K562 (cell line): ENCODE data around the gene SLC7A4. TPM values are rescaled to one million over a fixed set of nuclear protein-coding genes. Genes with fewer than 3 reads are reported as not detected.

Experiments used
- ARID2 ChIP-seq: fragments of 450-650 bp; IDR thresholded peaks from 2 replicates; pipeline ENCODE4 v1.6.1; 2017; ENCODE audit warnings: antibody characterized with exemption, mild to moderate bottlenecking
- BRF1 ChIP-seq: IDR thresholded peaks from 3 replicates; pipeline ENCODE4 v1.6.1; 2011; ENCODE audit warnings: borderline replicate concordance, mild to moderate bottlenecking; ENCODE audit not compliant: insufficient read length; ENCODE audit errors: extremely low read depth
- EHMT2 ChIP-seq: fragments of 450-650 bp; IDR thresholded peaks from 2 replicates; pipeline ENCODE4 v1.6.1; 2018; ENCODE audit warnings: antibody characterized with exemption
- ELF4 ChIP-seq: fragments of 450-650 bp; formaldehyde crosslinking; IDR thresholded peaks from 2 replicates; pipeline ENCODE4 v1.4.0; 2022; ENCODE audit warnings: missing genetic modification characterization
- GTF3C2 ChIP-seq: IDR thresholded peaks from 3 replicates; pipeline ENCODE4 v1.6.1; 2011; ENCODE audit warnings: borderline replicate concordance, mild to moderate bottlenecking, moderate library complexity; ENCODE audit not compliant: insufficient read length; ENCODE audit errors: extremely low read depth
- HNRNPL ChIP-seq: fragments of 200-400 bp; formaldehyde crosslinking; IDR thresholded peaks from 2 replicates; pipeline ENCODE4 v1.6.1; 2017; ENCODE audit warnings: low read depth, mild to moderate bottlenecking, low read length
- MLX ChIP-seq, 2 experiments: fragments of 450-650 bp in 1 of 2; sonication (generic) in 1 of 2; formaldehyde crosslinking; conservative IDR thresholded peaks; 2 replicates each; pipeline versions ENCODE4 v1.4.0 to v1.8.1; 2020 to 2022; ENCODE audit warnings: mild to moderate bottlenecking in 1 of 2, missing genetic modification reagents in 1 of 2
- MTF1 ChIP-seq: fragments of 250-450 bp; sonication (Bioruptor Pico); IDR thresholded peaks from 2 replicates; pipeline ENCODE4 v1.9.0; 2021; ENCODE audit warnings: moderate library complexity, mild to moderate bottlenecking, inconsistent platforms, borderline replicate concordance
- NR2F6 ChIP-seq: fragments of 450-650 bp; formaldehyde crosslinking; IDR thresholded peaks from 2 replicates; pipeline ENCODE4 v1.4.0; 2020; ENCODE audit warnings: mild to moderate bottlenecking
- PHB ChIP-seq: fragments of 250-450 bp; sonication (Bioruptor Pico); IDR thresholded peaks from 2 replicates; pipeline ENCODE4 v1.5.0; 2021
- PHF8 ChIP-seq: fragments of 200-600 bp; sonication (generic); IDR thresholded peaks from 2 replicates; pipeline ENCODE4 v1.6.1; 2012; ENCODE audit warnings: mixed run types, mild to moderate bottlenecking, inconsistent platforms, low read length, moderate library complexity, borderline replicate concordance
- RAD21 ChIP-seq, 2 experiments: fragments of 250-450 bp in 1 of 2; fragments of 450-650 bp in 1 of 2; sonication (Bioruptor Pico) in 1 of 2; formaldehyde crosslinking in 1 of 2; IDR thresholded peaks in 1 of 2; conservative IDR thresholded peaks in 1 of 2; 2 replicates each; pipeline versions ENCODE4 v1.4.0 to v1.8.0; 2020 to 2022; ENCODE audit warnings: mild to moderate bottlenecking in 2 of 2, moderate library complexity in 1 of 2
- RBM39 ChIP-seq: fragments of 200-400 bp; formaldehyde crosslinking; optimal IDR thresholded peaks from 2 replicates; pipeline ENCODE3; 2018; ENCODE audit warnings: low read depth, low read length
- RNF2 ChIP-seq: sonication (generic); IDR thresholded peaks from 2 replicates; pipeline ENCODE4 v1.6.1; 2016
- ZBTB17 ChIP-seq: fragments of 450-650 bp; formaldehyde crosslinking; IDR thresholded peaks from 2 replicates; pipeline ENCODE4 v1.4.0; 2020; ENCODE audit warnings: mild to moderate bottlenecking
- ZKSCAN1 ChIP-seq: fragments of 150-350 bp; IDR thresholded peaks from 2 replicates; pipeline ENCODE4 v1.6.1; 2016; ENCODE audit warnings: low read depth, low read length
- ZNF311 ChIP-seq: fragments of 250-450 bp; sonication (Bioruptor Pico); IDR thresholded peaks from 2 replicates; pipeline ENCODE4 v1.4.0; 2020; ENCODE audit warnings: mild to moderate bottlenecking, moderate library complexity
- ZNF41 ChIP-seq: fragments of 250-450 bp; sonication (Bioruptor Pico); conservative IDR thresholded peaks from 2 replicates; pipeline ENCODE4 v1.4.0; 2020; ENCODE audit warnings: mild to moderate bottlenecking
- ZNF436 ChIP-seq: fragments of 250-450, 450-650 bp; sonication (Bioruptor Pico); formaldehyde crosslinking; IDR thresholded peaks from 2 replicates; pipeline ENCODE4 v1.7.0; 2020; ENCODE audit warnings: mild to moderate bottlenecking
- polyA plus RNA-seq, 8 experiments: library from polyadenylated mRNA; depleted of rRNA in 4 of 8; stranded (reverse) in 5 of 8; unstranded in 3 of 8; fragments of >200 nt; fragmentation: Nextera tagmentation in 2 of 8; fragmentation: Illumina TruSeq in 1 of 8; extraction: Ambion mirVana in 2 of 8; extraction: Trizol in 1 of 8; gene quantifications; 2 replicates each; pipeline versions ENCODE4 v1.2.1 to v1.2.3, GENCODE V29; 2011 to 2014; ENCODE audit warnings: inconsistent platforms in 1 of 8, missing spikeins in 1 of 8
- total RNA-seq, 7 experiments: library from RNA; depleted of rRNA in 6 of 7; stranded (reverse); fragments of >200 nt in 6 of 7; fragmentation: Illumina TruSeq in 2 of 7; extraction: Trizol in 2 of 7; gene quantifications; 2 replicates each; pipeline versions ENCODE4 v1.2.1 to v1.2.3, GENCODE V29; 2011 to 2021; ENCODE audit warnings: low replicate concordance in 1 of 7
- TF ChIP-seq, protein P1 (sequence below): fragments of 450-650 bp; formaldehyde crosslinking; IDR thresholded peaks from 2 replicates; pipeline ENCODE4 v1.4.0; 2022; ENCODE audit warnings: missing genetic modification characterization
- TF ChIP-seq, protein P2 (sequence below): fragments of 450-650 bp; formaldehyde crosslinking; IDR thresholded peaks from 2 replicates; pipeline ENCODE4 v1.4.0; 2020; ENCODE audit warnings: mild to moderate bottlenecking, moderate library complexity

The SLC7A4 gene
- total and polyA plus RNA-seq, 9 of the 15 experiments (the other 6 are each of a cell fraction or from before 2014, with no cell fraction given) = not detected

DNA sequence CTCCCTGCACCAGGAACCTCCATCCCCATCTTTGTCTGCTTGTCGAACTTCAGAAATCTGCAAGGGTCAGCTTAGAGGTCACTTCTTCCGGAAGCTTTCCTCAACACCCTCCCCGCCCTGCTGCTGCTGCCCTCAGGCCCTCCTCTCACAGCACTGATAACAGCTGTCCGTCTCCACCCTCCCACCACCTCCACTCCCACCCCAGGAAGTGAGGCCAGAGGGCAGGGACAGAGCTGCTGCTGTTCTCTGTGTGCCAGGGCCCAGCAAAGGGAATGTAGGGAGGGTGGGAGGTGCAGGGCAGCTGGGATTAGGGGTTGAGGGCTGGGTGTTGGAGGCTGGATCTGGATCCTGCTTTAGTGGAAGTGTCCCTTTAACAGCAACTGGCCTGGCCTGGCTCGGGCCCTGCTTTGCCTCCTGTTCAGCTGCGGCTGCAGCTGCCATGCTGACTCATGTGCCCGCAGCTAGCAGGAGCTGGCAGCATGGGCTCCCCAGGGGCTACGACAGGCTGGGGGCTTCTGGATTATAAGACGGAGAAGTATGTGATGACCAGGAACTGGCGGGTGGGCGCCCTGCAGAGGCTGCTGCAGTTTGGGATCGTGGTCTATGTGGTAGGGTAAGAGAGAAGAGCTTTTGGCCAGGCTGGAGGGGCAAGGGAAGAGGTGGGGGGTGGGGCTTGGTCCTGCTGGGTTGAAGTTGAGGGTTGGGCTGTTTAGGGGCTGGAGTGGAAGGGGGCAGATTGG lies 17.5 kb downstream of the SLC7A4 start, which contains the start of gene P2RX6 (continued):
- TF ChIP-seq ZBTB17 (CRISPR knock-in tag) (peak; percentile 90), EHMT2 (no peak), RAD21 (CRISPR knock-in tag; conservative IDR thresholded peaks at IDR 0.05 in 1 of 2, IDR thresholded peaks at IDR 0.05 in 1 of 2) (peak in 1 of 2 experiments; percentile 28; a peak in 3 of 4 replicates), RBM39 (peak; percentile 99), ZNF311 (0 out of 2 replicates have a peak, but pooled peaks have one; percentile 63), HNRNPL (peak; percentile 92; the same call in 1 of the 2 replicates), ZNF436 (CRISPR knock-in tag) (no peak), ZNF41 (0 out of 2 replicates have a peak, but pooled peaks have one; percentile 15), BRF1 (no peak), PHB (CRISPR knock-in tag) (peak; percentile 90), ARID2 (no peak), RNF2 (no peak), MTF1 (CRISPR knock-in tag) (no peak), ZKSCAN1 (peak; percentile 52; the same call in 1 of the 2 replicates), NR2F6 (CRISPR knock-in tag) (peak; percentile 98; the same call in 1 of the 2 replicates), MLX (CRISPR knock-in tag; conservative IDR thresholded peaks at IDR 0.05) (no peak), GTF3C2 (no peak), PHF8 (peak; percentile 83; the same call in 1 of the 2 replicates), ELF4 (CRISPR knock-in tag) (peak; percentile 99)
- TF ChIP-seq, protein P1, sequence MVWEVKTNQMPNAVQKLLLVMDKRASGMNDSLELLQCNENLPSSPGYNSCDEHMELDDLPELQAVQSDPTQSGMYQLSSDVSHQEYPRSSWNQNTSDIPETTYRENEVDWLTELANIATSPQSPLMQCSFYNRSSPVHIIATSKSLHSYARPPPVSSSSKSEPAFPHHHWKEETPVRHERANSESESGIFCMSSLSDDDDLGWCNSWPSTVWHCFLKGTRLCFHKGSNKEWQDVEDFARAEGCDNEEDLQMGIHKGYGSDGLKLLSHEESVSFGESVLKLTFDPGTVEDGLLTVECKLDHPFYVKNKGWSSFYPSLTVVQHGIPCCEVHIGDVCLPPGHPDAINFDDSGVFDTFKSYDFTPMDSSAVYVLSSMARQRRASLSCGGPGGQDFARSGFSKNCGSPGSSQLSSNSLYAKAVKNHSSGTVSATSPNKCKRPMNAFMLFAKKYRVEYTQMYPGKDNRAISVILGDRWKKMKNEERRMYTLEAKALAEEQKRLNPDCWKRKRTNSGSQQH (CRISPR knock-in tag) = peak; percentile 93
- TF ChIP-seq, protein P2, sequence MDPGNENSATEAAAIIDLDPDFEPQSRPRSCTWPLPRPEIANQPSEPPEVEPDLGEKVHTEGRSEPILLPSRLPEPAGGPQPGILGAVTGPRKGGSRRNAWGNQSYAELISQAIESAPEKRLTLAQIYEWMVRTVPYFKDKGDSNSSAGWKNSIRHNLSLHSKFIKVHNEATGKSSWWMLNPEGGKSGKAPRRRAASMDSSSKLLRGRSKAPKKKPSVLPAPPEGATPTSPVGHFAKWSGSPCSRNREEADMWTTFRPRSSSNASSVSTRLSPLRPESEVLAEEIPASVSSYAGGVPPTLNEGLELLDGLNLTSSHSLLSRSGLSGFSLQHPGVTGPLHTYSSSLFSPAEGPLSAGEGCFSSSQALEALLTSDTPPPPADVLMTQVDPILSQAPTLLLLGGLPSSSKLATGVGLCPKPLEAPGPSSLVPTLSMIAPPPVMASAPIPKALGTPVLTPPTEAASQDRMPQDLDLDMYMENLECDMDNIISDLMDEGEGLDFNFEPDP (CRISPR knock-in tag) = peak; percentile 4; the same call in 1 of the 2 replicates
